C4-2B (cell line): ENCODE data around the gene SACM1L.

Experiments used
- H3K27ac ChIP-seq: fragments of 450-650 bp; 2 replicates; pipeline ENCODE4 v1.5.1; 2017
- ZFX ChIP-seq: fragments of 450-650 bp; IDR thresholded peaks from 2 replicates; pipeline ENCODE4 v1.6.1; 2017
- TF ChIP-seq, protein P1 (sequence below): fragments of 450-650 bp; conservative IDR thresholded peaks from 2 replicates; pipeline ENCODE4 v1.5.1; 2017; ENCODE audit warnings: mild to moderate bottlenecking

Gene SACM1L

DNA sequence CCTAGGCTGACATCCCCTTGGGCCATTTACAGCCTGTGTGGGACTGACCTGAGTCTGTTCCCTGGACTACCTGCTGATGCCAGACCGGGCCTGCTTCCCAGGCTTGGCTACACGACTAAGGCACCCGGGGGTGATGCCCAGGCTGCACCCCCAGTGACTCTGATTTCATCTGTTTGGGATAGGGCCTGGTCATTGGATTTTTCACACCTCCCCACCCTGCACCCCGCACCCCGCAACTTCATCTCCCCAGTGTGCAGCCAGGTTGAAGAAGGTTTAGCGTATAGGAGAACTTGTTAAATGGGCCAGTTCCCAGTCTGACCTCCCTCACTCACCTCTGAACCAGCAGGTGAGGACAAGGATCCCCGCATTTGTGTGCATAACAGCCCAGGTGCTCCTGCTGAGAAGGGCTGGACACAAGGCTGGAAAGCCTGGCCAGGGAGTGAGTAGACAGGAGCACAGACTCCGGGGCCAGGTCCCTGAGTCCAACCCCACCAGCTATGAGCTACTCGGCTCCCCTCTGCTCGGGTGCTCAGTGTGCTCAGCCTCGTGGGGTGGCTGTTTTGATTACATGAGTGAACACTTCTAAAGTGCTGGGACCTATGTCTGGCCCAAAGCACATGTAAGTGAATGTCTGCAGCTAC lies 88.7 kb downstream of the SACM1L start:
- TF ChIP-seq ZFX = no peak
- TF ChIP-seq, protein P1, sequence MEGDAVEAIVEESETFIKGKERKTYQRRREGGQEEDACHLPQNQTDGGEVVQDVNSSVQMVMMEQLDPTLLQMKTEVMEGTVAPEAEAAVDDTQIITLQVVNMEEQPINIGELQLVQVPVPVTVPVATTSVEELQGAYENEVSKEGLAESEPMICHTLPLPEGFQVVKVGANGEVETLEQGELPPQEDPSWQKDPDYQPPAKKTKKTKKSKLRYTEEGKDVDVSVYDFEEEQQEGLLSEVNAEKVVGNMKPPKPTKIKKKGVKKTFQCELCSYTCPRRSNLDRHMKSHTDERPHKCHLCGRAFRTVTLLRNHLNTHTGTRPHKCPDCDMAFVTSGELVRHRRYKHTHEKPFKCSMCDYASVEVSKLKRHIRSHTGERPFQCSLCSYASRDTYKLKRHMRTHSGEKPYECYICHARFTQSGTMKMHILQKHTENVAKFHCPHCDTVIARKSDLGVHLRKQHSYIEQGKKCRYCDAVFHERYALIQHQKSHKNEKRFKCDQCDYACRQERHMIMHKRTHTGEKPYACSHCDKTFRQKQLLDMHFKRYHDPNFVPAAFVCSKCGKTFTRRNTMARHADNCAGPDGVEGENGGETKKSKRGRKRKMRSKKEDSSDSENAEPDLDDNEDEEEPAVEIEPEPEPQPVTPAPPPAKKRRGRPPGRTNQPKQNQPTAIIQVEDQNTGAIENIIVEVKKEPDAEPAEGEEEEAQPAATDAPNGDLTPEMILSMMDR = no peak
- no peak overlapping the region for H3K27ac ChIP-seq

DNA sequence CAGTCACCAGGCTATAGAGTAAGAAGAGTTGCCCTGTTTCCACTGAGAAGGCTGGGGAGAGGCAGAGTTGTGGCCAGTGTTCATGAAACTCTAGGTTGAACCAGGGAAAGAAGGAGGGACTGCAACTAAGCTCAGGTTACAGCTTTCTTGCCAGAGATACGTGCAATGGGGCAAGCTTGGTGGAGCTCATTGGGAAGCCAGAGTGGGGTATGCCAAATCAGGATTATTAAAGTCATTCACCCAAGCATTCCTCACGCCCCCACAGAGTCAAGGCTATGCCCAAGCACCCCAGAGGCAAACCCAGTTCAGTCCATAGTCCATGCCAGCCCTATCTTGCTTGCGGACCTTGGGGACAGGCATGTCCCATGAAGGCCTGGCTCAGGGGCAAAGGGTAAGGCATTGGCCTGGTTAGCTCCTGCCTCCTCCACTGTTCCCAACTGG lies 89.6 kb downstream of the SACM1L start:
- TF ChIP-seq ZFX = no peak
- TF ChIP-seq, protein P1 = no peak
- peak overlapping the region; percentile 2; the same call in 1 of the 2 replicates for H3K27ac ChIP-seq

DNA sequence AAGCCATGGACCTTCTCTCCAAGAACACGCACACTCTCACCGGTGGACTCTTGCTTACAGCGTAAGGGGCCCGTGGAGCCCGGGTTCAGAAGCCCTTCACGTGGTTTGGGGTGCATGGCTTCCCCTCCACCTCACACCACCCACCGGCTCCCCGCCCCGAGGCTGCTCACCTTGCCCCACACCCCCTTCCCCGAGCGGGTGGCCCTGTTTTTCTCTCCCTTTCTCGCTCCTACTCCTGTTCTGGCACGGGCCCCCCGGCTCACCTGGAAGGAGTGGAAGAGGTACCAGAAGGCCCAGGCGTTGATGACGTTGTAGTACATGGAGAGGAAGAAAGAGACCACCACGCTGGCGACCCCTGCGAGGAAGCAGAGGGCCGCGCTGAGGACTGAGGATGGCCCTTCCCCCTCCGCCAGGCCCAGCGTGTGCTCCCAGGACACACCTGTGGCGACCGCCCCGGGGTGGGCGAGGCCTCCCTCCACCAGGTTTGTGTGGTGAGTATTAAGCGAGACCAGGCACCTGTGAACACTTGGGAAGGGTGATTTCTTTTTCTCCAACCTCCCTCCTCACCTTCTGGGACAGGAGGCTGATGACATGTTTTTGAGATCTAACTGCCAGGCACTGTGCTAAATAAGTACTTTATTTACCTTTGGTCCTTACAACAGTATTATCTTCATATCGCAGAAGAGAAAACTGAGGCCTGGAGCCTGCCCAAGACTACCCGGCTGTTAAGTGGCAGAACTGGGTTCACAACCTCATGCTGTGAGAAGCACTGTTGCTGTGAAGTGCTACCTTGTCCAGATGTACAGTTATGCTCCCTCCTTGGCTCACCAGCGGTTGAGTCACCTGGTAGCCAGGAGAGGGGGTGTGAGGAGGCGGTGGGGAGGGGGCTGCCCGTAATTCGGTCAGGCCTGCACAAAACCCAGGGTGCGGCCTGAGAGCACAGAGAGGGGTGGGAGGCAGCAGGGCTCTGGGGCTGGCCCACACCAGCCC lies 90.8 kb downstream of the SACM1L start:
- peak overlapping the region; percentile 47 for H3K27ac ChIP-seq
- TF ChIP-seq, protein P1 = no peak
- TF ChIP-seq ZFX = no peak

DNA sequence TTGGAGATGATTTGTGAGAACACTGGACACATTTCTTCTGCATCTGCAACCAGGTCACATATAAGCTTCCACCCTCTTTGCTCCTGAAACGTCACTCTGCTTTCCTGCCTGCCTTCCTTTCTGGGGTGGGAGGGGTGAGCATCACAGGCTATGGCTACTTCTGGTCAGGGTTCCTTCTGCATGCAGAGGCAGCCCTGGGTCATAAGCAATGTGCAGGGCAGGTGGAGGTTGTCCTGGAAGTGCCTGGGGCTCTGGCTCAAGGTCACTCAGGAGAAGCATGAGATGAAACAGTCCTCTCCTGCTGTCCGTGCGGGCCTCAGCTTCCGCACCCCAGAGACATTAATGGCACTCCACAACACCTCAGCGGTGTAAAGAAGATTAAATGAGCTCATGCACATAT lies 92.1 kb downstream of the SACM1L start:
- H3K27ac ChIP-seq = no peak overlapping the region
- TF ChIP-seq ZFX = no peak
- TF ChIP-seq, protein P1 = no peak

DNA sequence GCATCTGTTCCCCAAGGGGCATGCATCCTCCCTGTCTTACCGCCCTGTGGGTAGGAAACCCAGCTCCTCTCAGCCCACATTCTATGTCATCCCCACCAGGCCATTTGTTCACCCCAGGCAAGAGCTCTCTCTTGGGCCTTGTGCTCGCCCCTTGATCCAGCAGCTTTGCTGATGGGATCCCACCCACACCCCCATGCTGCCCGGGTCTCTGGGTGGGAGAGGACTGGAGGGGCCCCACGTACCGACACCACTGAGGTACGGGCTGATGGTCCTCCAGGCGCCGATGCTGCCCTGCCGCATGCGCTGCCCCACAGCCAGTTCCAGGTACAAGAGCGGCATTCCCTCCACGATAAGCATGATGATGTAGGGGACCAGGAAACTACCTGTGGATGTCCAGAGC lies 92.6 kb downstream of the SACM1L start:
- no peak overlapping the region for H3K27ac ChIP-seq
- TF ChIP-seq ZFX = no peak
- TF ChIP-seq, protein P1 = no peak

DNA sequence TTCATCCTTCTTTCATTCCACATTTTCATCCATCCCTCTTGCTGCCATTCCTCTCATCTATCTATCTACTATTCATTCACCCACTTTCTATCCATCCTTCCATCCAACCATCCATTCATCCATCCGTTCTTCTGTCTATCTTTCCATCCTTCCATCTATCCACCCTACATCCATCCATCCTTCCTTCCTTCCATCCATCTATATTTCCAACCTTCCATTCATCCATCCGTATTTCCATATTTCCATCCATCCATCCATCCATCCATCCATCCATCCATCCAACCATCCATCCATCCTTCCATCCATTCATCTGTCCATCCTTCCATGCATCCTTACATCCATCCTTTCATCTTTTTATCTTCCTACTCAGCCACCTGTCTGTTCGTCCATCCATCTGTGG lies 93.2 kb downstream of the SACM1L start:
- no peak overlapping the region for H3K27ac ChIP-seq
- TF ChIP-seq ZFX = no peak
- TF ChIP-seq, protein P1 = no peak

DNA sequence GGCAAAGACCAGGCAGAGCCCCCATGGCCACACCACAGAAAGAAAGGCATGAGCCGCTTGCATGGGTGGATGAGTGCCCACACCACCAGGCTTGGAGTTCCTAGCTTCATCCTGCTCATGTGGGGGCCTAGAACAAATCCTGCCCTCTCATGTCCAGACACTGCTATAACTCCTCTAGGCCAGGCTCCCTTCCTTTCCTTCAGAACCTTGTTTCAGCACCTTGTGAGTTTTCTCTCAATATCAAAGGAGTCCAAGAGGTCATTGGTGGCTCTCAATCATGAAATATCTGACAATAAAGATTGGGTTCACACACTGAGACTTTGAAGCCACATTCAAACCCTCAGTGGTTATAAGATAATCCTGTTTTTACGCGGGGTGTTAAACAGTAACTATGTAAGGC lies 94.5 kb downstream of the SACM1L start:
- TF ChIP-seq, protein P1 = no peak
- no peak for TF ChIP-seq ZFX
- no peak overlapping the region for H3K27ac ChIP-seq
